HG02852 (cell line): ENCODE data around the gene CD151.

Experiments
- ATAC-seq: cut with Tn5 transposase; IDR thresholded peaks from one replicate; pipeline ENCODE4 v1.9.1; 2021; ENCODE audit warnings: mild to moderate bottlenecking, moderate library complexity; ENCODE audit not compliant: unreplicated experiment

CD151 gene

DNA sequence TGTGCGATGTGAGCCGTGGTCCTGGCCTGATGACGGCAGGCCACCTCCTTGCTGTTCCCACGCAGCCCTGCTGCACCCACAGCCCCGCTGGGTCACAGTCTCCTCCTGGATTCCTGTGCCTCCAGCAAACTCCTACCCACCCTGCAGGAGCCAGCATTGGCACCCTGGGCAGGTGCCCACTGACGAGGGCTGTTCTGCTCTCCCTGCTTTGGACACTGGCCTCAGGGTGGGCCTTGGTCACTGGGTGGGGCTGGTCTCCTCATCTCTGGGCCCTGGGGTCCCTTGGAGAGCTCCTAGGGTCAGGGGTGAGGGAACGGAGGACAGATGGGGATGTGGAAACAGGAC is 22.6 kb downstream of the CD151 start:
- ATAC-seq = no peak

DNA sequence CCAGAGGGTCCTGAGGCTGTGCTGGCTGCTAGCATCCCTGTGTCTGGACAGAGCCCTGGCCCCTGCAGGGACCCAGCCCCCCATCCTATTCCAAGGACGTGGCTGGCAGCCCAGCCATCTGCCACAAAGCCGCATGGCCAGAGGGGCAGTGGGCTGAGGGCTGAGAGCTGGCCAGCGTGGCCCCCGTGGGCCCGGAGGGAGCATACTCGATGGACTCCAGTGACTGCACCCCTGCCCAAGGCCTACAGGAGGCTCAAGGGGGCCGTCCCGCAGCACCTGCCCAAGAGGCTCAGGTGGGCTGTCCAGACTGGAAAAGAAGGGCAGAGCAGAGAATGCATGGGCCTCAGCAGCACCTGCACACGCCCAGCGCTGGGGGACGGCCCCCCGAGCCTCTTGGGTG is 23.0 kb downstream of the CD151 start:
- no peak for ATAC-seq

DNA sequence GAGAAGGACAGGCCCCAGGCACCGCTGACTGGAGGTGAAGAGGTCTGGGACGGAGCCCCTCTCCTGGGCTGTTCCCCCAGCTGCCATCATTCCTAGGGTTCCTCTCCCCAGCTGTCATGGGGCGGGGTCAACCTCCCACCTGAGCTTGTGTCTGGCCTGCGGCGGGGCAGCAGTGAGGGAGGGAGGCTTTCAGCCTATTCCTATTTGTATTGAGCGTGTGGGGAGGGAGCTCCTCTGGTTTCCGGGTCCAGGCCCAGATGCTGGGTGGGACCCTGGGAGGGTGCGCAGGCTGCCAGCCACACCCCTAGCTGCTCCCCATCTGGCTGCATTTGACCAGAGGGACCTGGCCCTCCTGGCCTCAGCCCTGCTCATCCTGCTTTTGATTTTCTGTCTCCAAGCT is 23.6 kb downstream of the CD151 start:
- ATAC-seq = no peak

DNA sequence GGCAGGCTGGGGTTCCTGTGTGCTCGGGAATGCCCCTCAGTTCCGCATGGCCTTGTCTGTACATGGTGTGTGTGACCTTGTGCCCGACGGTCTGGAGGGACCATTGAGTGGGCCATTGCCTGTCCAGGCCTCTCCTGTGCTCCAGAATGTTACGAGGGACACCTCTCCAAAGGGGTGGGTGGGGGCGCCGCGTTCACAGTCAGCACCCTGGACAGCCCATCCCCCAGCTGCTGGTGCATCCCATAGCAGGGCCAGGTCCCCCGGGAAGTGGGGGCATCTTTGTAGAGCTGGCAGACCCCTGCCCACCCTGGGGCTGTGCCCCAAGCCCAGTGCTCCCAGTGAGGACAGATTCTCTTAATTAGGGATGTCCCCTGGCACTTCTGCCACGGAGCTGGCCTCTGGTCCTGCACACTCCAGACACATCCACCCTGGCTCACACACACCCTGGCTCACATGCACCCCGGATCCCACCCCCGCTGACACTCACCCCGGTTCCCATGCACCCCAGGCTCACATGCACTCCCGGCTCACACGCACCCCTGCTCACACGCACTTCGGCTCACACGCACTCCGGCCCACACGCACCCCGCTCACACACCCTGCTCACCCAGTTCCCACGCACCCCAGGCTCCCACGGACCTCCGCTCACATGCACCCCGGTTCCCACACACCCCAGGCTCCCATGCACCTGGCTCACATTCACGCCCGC is 25.5 kb downstream of the CD151 start:
- ATAC-seq = no peak

DNA sequence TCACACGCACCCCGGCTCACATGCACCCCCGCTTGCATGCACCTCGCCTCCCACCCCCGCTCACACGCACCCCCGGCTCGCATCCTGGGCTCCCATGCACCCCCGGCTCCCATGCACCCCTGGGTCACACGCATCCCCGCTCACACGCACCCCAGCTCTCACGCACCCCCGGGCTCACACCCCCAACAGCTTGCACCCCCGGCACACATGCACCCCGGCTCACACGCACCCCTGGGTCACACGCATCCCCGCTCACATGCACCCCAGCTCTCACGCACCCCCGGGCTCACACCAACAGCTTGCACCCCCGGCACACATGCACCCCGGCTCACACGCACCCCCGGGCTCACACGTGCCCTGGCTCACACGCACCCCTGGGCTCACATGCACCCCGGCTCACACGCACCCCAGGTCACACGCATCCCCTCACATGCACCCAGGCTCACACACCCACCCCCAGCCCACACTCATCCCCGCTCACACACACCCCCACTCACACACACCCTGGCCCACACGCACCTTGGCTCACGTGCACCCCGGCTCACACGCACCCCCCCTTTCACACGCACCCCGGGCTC is 26.1 kb downstream of the CD151 start:
- ATAC-seq = no peak

DNA sequence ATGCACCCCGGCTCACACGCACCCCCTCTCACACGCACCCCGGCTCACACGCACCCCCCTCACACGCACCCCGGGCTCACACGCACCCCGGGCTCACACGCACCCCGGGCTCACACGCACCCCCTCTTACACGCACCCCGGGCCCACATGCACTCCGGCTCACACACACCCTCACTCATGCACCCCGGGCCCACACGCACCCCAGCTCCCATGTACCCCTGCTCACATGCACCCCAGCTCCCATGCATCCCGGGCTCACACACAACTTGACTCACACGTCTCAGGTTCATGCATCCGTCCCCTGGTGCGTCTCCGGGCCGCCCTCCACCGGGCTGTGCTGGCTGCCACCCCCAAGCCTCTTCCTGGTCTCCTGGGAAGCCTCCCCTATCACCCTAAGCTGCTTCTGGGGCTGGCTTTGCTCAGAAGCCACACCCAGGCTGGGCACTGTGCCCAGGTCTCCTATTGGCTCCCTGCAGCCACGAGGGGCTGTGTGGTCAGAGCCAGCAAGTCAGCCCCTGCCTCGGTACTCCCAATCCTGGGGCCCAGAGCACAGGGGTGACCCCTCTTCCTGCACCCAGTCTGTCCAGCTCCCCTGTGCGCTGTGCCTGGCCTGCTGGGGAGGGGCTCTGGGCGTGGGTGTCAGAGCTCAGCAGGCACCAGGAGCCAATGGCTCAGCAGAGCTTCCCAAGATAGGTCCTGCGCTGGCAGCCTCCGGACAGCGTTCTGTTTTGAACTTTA is 26.8 kb downstream of the CD151 start:
- ATAC-seq = no peak

DNA sequence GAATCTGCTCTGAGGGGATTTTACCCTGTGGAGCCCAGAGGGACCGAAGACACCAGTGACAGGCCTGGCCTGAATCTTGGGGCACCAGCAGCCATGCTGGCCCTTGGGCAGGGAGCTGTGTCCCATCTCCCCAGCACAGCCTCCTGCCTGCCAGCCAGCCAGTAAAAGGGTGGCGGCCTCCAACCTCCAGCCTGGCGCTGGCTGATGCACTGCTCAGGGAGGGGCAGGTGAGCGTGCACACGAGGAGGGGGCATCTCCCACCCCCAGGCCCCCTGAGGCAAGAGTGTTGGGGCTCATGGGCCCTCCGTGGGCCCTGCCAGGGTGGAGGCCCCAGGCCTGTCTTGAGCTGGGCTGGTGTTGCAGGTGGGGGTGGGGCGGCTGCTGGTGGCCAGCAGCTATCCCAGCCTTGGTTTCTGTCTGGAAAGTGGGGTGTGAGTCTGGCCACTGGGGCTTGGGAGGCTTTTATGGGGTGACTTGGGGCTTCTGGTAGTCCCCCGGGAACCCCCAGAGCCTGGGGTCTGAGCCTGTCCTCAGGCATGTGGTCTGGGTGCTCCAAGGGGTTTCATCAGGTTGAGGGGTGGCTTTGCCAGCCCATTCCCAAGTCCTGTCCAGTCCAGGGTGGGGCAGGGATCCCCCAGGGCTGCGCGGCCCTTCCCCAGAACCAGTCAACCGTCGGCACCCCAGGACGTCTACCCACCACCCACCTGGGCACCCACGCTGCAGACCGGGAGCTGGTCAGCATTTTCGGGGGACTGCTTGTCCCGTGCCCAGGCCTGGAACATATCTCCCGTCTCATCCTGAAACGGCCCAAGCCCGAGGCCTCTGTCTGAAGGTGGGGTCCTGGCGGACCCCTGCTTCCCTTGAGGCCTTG is 27.7 kb downstream of the CD151 start:
- no peak for ATAC-seq

DNA sequence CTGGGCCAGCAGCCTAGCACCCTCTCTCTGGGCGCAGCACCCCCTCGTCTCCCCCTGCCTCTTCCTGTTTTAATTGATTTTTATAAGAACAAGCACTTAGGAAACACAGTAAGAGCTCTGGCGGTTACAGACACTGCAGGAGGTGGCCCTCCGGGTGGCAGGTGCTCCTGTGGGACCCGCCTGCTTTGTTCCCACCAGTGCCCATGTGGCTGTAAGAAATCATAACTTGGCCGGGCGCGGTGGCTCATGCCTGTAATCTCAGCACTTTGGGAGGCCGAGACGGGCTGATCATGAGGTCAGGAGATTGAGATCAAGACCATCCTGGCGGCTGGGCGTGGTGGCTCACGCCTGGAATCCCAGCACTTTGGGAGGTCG is 28.3 kb downstream of the CD151 start:
- ATAC-seq = no peak

DNA sequence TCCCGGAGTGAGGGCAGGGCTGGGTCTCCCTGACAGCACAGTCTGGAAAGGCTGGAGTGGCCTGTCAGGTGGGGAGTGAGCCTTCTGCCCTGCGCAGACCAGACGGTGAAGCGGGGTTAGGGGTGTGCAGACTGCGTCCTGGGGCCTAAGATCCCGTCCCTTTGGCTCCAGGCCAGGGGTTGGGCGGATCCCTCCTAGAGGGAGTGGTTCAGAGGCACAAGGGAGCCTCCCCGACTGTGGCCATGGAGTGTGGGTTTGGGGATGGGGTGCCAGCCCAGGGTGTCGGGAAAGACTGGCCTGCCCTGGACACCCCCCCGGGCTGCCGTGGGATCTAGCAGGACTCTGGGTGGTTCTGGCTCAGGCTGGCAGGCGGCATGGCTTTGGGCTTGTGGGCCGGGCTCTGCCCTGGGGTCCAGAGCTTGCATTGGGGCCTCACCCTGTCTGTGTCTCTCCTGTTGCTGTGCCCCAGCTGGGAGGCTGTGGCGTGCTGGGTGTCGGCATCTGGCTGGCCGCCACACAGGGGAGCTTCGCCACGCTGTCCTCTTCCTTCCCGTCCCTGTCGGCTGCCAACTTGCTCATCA is 29.4 kb downstream of the CD151 start:
- no peak for ATAC-seq

DNA sequence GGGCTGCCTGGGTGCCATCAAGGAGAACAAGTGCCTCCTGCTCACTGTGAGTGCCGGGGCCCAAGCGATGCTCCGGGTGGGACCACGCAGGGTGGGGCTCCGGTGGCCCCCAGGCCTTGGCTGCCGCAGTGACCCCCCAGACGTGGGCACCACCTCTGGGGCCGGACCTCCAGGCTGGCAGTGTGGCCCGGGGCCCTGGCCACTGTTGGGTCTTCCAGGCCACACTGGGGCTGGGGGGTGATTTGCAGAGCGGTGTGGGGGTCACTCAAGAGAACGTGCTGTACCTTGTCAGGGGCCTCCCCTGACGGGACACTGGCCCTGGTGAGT is 29.9 kb downstream of the CD151 start:
- ATAC-seq = no peak

DNA sequence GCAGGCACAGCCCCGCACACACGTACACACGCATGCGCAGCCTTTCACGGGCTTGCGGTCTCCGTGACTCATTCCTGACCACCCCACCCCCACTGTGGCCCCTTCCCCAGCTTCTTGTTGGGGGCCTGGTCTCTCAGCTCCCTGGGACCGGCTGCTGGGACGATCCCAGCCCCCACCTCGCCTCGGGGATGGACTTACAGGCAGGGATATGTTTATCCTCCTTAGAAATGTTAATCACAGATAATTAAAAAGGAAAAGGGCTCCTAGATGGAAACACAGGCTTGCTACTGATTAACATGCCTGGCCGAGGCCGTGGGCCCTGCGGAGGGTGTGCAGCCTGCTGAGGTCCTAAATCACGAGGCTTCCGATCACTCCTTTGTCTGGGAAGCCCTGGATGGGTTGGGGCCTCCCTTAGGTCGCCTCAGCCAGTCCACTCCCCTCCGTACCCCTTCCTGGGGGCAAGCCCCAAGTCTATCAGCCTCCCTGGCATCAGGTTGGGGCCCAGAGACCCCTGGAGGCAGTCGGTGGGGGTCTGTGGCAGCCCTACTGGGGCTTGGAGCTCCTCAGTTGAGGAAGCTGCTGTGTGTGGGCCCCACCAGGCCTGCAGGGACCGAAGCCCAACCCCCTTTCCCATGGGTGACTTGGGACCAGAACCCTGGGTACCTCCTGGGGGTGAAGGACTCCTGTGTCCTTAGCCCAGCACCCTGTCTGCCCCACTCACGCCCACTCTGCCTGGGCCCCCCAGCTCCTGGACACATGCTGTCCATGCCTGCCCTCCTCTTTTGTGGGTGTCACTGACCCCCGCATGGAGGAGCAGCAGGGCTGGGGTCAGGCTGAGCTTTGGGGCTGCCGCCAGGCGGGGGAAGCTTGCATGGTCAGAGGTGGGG is 30.5 kb downstream of the CD151 start:
- no peak for ATAC-seq

DNA sequence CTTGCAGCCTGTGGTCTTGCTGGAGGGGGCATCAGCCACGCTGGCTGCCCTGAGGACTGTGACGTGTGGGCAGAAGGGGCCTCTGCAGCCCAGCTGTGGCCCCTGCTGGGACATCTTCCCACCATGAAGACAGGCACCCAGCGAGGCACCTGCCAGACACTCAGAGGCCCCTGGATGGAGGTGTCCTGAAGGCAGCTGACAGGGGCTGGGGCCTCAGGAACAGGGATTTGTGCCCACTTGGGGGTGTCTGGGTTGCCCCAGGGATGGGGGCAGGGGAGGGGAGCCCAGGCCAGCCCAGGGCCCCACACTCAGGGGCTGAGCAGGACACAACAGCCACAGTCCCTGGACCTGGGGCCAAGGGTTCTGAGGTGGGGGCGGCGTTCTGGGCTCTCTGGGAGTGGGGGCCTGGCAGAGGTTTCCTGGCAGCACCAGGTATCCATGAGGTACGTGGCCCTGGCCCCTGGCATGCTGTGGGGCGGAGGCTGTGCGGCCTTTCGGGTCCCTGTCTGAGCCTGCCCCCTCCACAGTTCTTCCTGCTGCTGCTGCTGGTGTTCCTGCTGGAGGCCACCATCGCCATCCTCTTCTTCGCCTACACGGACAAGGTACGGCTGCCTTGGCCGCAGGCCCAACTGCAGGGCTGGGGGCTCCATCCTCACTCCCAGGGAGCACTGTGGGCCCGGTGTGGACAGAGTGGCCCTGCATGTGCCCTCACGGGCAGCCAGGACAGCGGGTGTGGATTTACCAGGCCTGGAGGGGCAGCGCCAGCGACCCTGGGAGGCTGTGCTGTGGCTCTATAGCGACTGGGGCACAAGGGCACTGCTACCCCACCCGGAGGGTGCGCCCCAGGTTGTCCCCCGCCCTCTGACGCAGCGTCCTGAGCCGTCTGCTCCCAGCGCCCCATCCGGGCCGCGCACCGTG is 31.4 kb downstream of the CD151 start:
- no peak for ATAC-seq

DNA sequence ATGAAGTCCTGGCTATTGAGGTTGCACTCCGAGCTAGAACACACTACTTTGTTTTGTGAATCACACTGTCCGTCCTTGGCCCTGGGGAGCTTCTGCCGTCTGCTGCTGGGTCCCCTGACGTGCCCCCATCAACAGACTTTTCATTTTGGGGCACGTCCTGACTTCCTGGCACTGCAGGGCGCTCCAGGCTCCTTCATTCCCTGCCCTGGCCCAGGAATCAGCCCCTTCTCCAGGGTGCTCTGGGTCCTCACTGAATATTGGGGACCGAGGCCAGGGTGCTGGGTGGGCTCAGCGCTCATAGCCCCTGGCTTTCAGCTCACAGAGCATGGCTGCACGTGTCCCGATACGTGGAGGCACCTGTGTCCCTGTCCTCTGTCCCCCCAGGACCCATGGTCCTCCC is 32.1 kb downstream of the CD151 start:
- ATAC-seq = no peak

DNA sequence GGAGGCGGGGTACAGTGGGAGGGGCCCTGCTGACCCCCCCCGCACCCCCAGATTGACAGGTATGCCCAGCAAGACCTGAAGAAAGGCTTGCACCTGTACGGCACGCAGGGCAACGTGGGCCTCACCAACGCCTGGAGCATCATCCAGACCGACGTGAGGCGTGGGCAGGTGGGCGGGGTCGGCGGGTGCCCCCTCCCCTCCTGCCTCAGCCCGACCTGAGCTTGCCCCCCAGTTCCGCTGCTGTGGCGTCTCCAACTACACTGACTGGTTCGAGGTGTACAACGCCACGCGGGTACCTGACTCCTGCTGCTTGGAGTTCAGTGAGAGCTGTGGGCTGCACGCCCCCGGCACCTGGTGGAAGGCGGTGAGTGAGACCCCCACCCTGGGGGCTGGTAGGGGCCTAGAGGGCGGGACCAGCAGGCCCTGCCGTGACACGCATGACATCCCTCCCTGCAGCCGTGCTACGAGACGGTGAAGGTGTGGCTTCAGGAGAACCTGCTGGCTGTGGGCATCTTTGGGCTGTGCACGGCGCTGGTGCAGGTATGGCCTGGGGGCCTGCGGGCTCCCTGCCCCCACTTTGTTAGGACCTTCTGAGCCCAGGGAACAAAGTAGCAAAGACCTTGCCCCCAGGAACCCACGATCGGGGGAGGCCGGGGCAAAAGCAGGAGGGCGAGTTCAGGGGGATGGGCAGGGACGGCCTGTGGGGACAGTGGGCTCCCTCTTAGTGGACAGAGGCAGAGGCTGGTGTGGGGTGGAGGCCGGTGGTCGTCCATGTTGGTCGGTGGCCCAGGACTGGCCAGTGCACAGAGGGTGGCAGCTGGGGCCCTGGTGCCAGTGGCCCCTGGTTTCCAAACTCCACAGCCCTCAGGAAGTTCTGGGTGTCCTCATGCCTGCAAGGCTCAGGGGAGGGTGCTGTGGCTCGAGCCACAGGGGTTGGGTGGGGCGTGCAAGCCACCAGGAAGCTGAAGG is 33.0 kb downstream of the CD151 start:
- no peak for ATAC-seq

DNA sequence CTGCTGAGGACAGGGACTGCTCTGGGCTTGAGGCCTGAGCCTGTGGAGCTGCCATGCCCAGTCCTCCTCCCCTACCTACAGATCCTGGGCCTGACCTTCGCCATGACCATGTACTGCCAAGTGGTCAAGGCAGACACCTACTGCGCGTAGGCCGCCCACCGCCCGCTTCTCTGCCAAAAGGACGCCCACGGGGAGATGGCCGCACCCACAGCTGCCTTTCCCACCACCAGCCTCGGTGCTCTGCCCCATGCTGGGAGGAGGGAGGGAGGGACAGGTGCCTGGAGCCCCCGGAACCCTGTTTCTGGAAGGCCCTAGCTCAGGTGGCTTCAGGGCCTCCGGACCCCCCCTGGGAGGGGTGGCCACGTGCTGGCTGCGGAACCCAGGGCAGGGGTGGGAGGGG is 33.7 kb downstream of the CD151 start:
- ATAC-seq = no peak

DNA sequence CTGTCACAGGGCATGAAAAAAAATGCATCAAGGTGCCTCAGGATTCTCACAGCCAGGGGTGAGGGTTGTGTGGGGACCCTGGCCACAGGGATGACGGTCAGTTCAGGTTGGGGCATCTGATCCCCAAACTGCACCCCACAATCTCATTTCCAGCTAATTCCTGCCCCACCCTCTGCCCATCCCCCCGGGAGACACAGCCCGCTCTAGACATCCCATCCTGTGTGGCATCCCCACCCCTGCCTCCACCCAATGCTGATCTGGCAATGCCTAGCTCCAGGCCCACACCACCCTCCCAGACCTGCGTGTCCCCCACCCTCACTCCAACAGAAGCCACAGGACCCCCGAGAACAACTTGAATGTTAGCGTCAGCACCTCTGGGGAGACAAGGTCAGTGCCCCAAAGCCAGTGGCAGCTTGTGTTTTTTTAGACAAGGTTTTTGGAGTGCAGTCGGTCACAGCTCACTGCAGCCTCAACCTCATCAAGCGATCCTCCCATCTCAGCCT is 35.2 kb downstream of the CD151 start:
- ATAC-seq = no peak

DNA sequence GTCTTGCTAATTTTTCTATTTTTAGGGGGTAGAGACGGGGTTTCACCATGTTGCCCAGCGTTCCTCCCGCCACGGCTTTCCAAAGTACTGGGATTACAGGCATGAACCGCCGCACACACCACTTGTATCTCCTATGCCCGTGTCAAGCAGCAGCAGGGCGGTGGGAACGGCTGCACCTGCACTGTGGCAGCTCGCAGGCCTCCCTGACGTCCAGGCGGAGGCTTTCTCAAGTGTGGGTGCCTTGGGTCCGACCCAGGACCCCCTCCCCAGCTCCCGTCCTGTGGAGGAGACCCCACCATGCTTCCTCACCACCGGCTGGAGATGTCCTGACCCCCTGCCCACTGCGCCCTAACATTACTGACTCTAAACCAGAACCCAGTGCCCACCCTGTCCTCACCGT is 35.6 kb downstream of the CD151 start:
- no peak for ATAC-seq

DNA sequence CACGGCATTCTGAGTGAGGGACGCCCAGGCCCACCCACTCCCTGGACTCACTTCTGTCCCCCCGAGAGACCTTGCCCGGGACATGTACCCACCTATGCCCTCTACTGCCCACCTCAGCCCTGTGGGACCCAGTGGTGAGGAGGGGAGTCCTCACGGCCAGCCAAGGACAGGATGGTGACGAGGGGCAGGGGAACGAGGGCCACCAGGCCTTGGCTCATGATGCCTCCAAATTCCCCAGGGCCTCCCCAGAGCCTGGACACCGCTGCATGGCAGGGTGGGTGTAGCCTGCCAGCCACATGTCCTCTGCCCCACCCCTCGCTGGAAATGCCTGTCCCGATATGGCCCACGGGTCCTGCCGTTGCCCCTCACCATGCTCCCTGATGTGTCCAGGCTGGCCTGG is 36.0 kb downstream of the CD151 start:
- no peak for ATAC-seq
